B cell (primary cell): ENCODE results near the gene VPS41.

Experiments
- EZH2 ChIP-seq: IDR thresholded peaks from 2 replicates; pipeline ENCODE4 v1.6.1; 2012; ENCODE audit warnings: borderline replicate concordance, low read depth, mild to moderate bottlenecking, moderate library complexity, low read length; ENCODE audit not compliant: insufficient read depth, poor library complexity, severe bottlenecking
- TF ChIP-seq, protein P1 (sequence below): fragments of 200-600 bp; IDR thresholded peaks from one replicate; pipeline ENCODE4 v1.8.0; 2022; ENCODE audit warnings: antibody characterized with exemption, mild to moderate bottlenecking

DNA sequence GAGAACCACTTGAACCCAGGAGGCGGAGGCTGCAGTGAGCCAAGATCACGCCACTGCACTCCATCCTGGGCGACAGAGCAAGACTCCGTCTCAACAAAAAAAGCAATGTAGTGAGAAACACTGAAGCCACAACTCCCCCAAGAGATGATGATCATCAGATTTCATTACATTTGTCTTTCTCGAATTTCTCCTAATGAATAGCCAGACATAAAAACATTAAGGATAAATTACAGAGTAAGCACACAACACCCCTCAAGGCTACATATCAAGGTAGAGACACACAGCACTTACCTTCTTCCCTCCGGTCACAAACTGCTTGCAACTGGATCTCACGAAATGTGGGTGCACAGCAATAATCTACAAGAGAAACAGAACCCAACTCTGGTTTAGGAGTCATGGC, 91.5 kb downstream of the VPS41 start:
- TF ChIP-seq, protein P1, sequence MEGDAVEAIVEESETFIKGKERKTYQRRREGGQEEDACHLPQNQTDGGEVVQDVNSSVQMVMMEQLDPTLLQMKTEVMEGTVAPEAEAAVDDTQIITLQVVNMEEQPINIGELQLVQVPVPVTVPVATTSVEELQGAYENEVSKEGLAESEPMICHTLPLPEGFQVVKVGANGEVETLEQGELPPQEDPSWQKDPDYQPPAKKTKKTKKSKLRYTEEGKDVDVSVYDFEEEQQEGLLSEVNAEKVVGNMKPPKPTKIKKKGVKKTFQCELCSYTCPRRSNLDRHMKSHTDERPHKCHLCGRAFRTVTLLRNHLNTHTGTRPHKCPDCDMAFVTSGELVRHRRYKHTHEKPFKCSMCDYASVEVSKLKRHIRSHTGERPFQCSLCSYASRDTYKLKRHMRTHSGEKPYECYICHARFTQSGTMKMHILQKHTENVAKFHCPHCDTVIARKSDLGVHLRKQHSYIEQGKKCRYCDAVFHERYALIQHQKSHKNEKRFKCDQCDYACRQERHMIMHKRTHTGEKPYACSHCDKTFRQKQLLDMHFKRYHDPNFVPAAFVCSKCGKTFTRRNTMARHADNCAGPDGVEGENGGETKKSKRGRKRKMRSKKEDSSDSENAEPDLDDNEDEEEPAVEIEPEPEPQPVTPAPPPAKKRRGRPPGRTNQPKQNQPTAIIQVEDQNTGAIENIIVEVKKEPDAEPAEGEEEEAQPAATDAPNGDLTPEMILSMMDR, result no peak
- TF ChIP-seq EZH2, result no peak
